Activated CD4-positive, alpha-beta T cell treated with anti-CD3 and anti-CD28 coated beads, Interleukin-10, Interleukin-2, amounts not matched to agents 100 ng/mL and 50 ng/mL, durations not matched to agents 16 hours and 8 hours (primary cell): ENCODE results near the gene CD8B.
"Not testable (repeated sequence)": the region's sequence is repeated elsewhere in the genome, so short reads cannot be mapped to it uniquely, and the experiment has no call there.

Experiments used
- DNase-seq: peaks from one replicate; pipeline ENCODE4 v3.0.0-alpha.2; 2020

Gene CD8B

DNA sequence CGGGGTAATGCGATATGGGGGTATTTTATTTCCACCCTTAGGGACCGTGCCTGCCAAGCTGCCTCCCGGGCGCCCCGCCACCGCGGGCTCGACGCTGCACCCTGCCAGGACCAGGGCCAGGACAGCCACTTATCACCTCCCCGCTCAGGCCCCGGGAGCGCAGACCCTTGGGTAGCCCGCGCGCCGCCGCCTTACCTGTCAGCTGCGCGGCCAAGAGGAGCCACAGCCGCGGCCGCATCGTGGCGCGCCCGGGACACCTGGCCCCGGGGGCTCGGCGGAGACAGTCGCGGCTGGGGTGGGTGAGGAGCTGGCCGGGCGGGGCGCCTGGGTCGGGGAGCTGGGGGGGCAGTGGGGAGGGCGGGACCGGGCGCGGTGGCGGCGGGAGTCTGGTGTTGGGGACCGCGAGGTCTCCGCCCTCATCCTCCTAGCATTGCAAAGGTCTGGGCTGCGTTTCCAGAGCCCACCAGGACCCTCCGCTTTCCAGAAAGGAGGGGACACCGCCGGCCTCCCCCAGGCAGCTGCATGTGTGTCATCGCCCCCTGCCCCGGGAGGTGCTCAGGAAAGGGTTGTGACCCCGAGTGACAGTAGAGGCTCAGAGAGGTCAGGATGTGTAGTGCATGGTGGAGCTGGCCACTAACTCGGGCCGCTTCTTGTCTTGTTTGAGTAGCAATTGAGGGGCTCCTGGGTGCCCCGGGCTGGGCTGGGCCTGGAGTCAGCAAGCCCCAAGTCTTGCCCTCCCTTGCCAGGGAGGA, at the start of gene CD8B:
TSS of gene CD8B (minus strand) at position 259 of the 752 bp plus-strand sequence. CDS start at position 238, 21 bp downstream.
- DNase-seq = not testable (repeated sequence)

DNA sequence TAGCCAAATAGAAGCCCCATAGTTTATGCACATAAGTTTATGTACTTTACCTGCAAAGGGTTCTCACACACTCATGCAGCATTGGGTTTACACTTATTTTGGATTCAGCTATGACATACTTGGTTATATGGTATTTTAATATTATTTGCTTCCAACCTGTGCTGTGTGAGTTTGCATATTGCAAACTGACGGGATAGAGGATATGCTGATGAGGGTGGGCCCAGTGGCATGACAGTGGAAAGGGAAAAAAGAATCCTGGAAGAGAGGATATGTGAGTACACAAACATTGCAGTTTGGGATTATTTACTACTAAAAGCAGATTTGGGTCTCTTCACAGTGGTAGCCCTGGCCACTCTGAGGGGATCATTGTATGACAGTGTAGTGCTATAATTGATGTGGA, 44.2 kb upstream of the CD8B start:
- DNase-seq = not testable (repeated sequence)

DNA sequence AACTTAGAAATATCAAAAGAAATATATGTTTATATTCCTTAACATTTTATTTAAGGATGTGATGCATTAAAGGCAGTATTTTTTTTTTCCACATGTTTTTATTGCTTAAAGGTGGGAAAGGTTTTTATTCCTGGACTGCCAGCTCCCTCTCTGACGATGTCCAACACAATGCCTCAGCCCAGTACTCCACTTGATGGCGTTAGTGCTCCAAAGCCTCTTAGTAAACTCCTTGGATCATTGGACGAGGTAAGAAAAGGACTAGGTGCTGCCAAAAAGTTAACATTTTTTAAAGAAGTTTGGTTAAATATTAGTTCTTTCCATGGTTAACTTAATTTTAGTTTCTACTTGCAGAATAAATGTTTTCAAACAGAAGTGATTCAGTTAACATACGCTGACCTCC, 39.0 kb upstream of the CD8B start:
- DNase-seq = peak; percentile 2

DNA sequence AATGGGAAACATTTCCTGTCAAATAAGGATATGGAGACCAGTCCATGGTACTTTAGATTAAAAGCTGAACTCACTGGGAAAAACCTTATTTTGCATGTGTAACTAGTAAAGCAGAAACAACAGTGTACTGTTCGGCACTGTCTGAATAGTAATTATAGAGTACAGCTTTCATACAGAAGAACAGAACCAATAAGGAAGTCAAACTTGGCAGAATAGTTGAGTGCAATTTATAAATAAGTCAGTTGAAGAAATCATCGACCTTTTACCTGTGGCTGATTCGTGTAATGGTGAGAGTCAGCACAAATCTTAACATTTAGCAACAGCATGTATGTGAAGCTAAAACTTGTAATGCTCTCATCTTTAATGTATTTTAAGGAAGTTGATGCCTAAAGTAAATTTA, 24.3 kb upstream of the CD8B start:
- DNase-seq = not testable (repeated sequence)

DNA sequence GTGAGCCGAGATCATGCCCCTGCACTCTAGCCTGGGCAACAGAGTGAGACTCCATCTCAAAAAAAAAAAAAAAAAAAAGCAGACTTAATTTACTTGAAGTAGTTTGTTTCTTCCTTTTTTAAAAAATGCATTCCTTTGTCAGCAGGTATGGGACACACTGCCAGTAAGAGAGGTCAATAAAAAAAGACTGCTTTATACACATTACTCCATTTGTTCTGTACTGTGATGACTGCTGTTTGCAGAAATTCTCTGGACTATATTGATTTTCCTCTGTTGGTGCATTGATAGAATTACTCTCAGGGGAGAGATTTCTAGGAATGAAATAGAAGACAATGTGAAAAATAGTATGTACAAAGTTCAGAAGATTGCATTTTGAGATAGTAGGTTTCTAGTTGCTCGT, 21.2 kb upstream of the CD8B start:
- DNase-seq = not testable (repeated sequence)

DNA sequence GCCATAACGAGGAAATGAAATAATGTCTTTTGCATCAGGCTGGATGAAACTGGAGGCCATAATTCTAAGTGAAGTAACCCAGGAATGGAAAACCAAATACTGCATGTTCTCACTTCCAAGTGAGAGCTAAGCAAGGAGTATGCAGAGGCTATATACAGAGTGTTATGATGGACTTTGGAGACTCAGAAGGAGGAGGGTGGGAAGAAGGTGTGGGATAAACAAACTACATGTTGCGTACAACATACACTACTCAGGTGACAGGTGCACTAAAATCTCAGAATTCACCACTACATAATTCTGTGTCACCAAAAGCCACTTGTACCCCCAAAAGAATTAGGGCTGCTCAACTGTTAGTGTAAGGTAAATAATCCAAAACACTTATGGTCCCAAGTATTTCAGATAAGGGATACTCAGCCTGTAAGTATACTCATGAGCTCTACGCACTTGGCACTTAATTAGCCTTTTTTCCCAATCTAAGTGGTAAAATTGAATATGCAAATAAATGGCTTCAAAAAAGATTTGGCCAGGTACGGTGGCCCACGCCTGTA, 20.5 kb upstream of the CD8B start:
- DNase-seq = not testable (repeated sequence)

DNA sequence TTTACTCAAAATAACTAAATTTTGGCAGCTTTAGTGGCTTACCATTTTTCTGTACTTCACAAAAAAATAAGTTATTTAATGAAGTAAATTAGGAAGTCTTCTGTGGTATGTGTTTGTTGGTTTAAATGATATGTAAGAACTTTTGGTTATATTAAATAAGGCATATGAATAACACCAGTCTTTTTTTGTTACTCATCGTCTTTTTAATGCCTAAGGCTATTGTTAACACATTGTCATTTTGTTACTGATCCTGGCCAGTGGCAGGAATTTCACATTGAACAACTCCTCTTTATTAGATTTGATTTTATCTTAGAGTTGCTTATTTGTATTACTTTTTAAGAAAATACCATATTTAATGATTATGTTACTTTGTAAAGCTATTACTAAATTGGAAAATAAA, 17.3 kb upstream of the CD8B start:
- not testable (repeated sequence) for DNase-seq

DNA sequence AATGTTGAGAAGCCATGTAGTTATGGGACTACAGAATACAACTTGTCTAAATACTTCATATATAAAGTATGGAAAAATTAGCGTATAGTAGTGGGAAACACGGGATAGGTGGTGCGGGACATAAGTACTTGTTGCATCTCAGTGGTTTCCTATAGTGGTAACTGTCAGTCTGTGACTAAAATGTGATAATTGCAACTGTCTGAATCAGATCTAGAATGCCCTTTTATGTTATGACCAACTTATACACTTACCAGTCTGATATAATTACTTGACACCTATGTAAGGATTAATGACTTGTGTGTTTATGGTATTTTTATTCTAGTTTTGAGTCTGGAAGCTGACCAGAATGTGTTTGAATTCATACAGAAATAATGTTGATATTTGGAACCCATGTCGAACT, 9.3 kb upstream of the CD8B start:
- DNase-seq = not testable (repeated sequence)

DNA sequence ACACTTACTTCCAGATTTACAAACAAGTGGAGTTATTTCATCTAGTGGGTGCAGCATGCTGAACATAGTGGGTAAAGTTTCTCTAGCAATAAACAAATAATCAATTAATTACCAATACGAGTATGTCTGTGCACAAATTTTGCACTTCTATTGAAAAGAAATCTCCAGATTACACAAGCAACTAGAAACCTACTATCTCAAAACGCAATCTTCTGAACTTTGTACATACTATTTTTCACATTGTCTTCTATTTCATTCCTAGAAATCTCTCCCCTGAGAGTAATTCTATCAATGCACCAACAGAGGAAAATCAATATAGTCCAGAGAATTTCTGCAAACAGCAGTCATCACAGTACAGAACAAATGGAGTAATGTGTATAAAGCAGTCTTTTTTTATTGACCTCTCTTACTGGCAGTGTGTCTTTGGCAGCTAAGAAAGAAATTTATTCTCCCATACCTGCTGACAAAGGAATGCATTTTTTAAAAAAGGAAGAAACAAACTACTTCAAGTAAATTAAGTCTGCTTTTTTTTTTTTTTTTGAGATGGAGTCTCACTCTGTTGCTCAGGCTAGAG, 7.3 kb upstream of the CD8B start:
- DNase-seq = not testable (repeated sequence)

DNA sequence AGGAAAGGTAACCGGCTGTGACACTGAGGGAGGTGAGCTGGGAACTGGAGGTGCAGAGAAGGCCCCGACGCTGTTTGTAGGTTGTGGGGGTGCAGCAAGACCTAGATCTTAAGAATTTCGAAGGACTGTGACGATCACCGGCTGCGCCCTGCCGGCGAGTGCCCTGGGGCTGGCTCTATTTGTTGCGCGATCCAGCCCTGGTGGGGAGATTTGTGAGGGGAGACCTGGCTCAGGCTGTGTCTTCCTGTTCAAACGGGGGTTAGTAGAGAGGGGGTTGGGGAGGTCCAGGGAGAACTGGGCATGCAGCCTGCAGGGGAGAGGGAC, 656 bp upstream of the CD8B start:
- not testable (repeated sequence) for DNase-seq

DNA sequence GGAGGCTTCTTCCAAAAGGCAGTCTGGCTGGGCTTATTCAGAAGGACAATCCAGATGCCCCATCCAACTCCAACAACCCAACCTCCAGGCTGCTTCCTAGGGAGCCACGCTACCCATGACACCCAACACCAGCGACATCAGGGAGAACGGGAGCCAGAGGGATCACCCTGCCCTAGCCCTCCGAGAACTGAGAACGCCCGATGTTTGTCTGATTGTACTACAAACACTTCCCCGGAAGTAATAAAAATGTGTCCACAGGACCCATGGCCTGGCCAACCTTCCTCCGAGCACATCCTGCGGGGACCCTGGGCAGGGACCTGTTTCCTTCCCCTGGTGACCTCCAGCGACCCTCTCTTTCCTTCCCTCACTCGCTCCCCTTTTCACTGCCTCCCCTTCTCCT, 511 bp downstream of the CD8B start:
- DNase-seq = not testable (repeated sequence)

DNA sequence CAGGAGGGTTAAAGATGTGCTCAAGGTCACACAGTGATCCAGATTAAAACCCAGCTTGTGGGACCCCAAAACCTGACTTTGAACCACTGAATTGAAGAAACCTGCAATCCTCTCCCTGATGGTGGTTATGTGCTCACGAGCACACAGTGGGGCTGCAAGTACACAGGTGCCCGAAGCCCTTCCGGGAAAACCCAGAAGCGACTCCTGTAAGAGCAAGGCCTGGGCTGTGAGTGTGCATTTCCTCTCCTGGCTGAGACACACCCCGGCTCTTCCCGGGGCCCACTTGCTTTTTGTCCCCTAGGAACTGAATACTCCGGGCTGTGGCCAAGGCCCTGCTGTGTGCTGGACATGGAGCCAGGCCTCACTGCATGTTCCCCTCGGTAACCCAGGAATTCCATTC, 1.1 kb downstream of the CD8B start:
- DNase-seq = not testable (repeated sequence)

DNA sequence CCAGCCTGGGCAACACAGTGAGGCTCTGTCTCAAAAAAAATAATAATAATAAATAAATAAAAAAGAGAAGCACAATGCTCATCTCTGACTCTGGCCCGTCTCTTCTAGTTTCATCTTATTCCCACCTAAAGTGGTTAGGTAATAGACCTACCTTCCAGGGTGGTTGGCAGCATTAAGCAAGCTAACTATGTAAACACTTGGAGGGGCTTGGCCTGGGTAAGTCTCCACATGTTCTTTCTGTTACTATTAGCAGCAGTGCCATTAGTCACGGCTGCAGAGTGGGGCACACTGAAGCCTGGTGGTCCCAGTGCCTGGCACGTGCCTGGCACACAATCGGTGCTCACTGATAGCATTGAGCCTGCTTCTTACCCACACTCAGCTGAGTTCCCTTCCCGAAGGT, 4.0 kb downstream of the CD8B start:
- not testable (repeated sequence) for DNase-seq

DNA sequence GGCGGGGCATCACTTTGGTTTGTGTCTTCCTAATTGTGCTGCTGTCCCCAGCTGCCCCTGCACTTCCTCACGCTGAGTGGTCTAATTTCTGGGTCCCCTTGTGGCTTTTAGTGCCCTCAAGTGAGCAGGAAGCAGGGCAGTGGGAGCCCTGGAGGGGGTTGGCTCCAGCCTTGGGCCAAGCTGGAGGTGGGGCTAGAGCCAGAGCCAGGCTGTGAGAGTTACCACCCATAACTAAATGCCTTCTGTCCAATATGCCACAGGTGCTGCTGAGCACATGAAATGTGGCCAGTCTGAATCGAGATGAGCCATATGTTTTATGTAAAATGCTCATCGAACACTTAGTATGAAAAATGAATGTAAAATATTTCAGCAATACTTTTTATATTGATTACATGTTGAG, 5.2 kb downstream of the CD8B start:
- not testable (repeated sequence) for DNase-seq

DNA sequence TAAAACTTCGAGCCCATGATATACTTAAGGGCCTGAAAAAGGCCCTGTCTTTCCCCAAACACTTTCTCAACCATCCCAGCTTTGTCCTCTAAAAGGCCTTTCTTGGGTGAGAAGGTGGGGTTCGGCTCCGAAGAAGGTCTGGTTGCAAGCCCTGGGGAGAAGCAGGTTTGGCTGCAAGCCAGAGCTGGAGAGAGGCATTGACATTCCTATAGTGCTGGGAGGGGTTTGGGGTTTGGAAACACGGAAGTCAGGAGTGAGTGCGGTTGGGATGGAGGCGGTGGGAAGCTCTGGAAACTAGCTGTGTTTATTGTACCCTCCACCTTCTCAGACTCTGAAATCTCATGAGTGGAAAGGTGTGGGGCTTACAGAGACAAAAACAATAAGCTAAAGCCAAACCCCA, 5.7 kb downstream of the CD8B start:
- DNase-seq = not testable (repeated sequence)

DNA sequence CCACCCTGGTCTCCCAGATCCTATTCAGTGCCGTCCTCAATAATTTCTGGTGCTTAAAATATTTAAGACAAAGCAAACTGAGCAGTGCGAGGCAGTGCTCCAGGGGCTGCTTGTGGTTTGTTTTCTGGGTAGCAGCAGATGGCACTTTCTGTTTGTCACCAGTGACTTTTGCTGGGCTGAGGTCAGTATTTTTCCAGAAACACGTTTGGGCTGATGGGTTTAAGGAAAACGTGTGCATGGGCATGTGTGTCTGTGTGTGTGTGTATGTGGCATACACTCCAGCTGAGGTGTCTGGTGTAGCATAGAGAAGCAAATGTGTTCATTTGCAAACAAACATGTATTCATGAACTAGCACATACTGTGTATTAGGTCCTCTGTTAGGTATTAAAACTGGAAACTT, 10.1 kb downstream of the CD8B start:
- not testable (repeated sequence) for DNase-seq

DNA sequence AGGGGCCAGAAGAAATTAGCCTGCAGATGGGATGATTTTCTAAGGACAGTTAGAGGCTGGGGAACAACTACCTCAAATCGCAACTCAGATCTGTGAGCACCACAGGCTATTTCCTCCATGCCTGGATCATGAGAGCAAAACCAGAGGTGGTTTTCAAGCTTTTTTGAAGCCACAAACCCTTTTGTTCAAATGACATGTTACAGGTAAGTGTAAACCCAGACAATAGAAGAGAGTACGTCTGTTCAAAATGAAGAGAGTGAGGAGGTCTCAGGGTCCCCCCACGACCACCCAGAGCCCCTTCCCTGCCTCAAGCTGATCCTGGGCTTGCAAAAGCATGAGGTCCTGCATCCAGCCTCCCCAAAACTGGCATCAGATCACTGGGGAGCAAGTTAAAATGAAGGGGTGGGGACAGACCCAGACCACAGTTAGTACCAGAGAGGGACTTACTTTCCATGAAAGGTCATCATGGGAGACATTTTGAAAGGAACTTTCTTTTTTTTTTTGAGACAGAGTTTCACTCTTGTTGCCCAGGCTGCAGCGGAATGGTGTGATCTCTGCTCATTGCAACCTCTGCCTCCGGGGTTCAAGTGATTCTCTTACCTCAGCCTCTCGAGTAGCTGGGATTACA, 19.0 kb downstream of the CD8B start:
- DNase-seq = peak; percentile 62

DNA sequence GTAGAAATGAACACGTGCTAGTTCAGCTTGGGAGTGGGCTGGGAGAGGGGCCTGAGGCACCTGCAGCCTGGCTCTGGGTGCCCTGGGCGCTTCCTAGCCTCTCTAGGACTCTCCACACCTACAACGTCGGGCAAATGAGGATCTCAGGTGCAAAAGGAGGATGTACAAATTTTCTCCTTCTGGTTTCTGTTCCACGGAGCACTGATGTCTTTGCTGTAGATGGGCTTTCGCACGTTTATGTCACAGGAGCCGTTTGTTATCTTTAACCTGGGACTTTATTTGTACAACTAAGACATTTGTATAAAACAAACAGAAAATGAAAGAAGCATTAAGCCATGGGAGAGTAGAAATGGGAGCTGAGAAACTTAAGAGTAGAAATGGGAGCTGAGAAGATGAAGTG, 20.4 kb downstream of the CD8B start:
- DNase-seq = not testable (repeated sequence)

DNA sequence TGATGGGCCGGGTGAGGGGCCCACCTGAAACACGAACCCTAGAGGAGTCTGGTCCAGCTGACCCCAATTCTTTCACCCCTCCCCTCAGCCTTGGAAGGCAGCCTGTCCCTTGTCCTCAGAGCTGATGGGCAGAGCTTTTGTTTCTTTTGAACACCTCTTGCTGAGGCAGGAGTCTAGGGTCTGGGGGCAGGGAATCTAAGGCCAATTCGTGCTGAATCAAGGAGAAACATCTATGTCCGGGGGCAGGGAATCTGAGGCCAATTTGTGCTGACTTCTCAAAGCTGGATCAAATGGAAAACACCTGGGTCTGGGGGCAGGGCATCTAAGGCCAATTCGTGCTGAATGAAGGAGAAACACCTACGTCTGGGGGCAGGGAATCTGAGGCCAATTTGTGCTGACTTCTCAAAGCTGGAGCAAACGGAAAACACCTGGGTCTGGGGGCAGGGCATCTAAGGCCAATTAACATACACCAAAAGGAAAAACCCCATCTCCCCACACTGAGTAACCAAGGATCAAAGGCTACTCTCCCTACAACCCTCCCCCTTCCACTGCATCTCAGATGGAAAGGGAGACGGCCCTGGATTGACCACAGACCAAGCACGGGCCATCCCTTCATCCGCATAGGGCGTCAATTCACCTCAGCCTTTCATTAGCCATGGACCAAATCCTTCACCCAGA, 21.7 kb downstream of the CD8B start:
- not testable (repeated sequence) for DNase-seq

DNA sequence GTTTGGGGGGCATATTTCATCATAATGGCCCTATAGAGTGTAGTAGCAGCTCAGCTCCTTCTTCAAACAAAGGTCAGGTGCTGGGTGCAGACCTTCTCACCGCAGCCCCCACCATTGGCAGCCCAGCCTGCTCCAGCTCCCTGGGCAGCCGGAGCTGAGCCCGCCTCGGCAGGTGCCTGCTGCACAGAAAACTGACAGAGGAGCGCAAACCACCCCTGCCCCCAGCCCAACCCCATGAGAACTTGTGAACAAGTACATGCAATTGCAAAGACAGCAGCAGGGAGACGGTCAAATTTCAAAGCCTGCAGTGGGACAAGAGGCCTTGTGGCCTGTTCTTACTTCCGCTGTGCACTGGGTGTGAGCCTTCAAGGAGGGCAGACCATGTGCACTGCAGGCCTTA, 22.2 kb downstream of the CD8B start:
- not testable (repeated sequence) for DNase-seq

DNA sequence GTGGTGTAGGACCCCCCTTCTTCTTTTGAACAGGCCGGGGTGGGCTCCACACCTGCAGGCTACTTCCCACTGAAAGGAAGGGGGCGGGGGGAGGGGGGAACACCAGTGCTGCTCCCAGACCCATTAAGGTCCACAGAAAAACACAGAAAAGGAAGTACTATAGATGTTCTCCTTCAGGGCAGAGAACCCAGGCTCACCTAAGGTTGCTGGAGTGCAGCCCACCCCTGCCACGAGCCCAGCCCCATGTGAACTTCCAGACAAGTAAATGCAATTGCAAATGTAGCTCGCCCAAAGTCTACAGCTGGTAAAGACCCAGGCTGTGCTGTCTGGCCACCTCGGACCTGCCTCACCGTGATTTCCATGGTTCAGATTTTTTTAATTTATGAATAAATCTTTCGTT, 24.0 kb downstream of the CD8B start:
- DNase-seq = not testable (repeated sequence)

DNA sequence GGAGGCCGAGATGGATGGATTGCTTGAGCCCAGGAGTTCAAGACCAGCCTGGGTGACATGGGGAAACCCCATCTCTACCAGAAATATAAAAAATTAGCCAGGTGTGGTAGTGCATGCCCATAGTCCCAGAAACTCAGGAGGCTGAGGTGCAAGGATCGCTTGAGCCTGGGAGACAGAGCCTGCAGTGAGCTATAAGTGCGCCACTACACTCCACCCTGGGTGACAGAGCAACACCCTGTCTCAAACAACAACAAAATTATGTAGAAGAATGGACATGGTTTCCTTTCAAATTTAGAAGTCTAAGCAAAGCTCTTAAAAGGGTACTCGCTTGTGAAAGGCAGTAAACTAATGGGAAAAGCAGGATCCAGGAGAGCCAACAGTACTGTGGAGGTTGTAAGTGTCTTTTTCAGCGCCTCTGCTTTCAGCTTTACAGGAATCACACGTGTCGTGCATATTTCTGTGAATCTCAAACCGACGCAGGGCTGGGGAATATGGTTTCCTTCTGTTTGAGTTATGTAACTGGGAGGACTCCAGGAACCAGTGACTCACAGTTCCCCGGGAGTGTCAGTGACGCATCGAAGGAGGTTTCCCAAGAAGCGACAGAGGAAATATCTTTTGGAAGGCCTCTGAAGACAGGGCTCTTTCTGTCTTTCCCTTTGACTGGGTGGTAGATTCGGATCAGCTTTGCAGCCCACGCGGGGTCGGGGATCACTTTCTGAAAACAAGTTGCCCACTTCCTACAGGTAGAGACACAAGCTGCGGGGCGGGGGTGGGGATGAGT, 24.6 kb downstream of the CD8B start:
- peak; percentile 61 for DNase-seq

DNA sequence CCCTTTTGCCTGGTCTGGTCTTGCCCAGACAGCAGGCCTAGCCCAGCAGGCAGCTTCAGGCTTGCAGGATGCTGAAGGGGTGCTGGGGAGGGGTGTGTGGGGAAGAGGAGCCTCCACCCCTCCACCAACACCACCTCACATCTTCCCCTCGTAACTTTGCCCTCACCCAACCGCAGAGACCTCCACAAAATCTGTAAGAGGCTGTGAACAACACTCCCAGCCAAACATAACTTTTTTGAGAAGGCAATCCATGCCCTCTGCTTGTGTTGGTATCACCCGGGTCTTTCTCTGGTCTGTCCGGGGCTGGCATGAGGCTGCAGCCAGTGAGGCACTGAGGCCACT, 26.2 kb downstream of the CD8B start:
- not testable (repeated sequence) for DNase-seq
